Measurements from ENCODE around the gene PPIAL4G.
"Not testable (repeated sequence)": the region's sequence is repeated elsewhere in the genome, so short reads cannot be mapped to it uniquely, and the experiment has no call there.

Gene PPIAL4G

DNA sequence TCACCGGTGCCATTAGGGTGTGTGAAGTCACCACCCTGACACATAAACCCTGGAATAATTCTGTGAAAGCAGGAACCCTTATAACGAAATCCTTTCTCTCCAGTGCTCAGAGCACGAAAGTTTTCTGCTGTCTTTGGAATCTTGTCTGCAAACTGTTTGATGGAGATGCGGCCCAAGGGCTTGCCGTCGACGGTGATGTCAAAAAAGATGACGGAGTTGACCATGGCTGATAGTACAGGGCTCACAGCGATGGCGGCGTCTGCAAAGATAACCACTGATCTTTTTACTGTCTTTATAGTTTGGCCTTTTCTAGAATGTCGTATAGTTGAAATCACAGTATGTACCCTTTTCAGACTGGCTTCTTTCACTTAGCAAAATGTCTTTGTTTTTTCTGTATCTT lies at the start of gene PPIAL4G:
Gene PPIAL4G (minus strand): TSS at position 274 of the 400 bp plus-strand sequence. CDS start 50 bp downstream, at position 224.
- not testable (repeated sequence) for DNase-seq (ENCODE audit: low spot score)

DNA sequence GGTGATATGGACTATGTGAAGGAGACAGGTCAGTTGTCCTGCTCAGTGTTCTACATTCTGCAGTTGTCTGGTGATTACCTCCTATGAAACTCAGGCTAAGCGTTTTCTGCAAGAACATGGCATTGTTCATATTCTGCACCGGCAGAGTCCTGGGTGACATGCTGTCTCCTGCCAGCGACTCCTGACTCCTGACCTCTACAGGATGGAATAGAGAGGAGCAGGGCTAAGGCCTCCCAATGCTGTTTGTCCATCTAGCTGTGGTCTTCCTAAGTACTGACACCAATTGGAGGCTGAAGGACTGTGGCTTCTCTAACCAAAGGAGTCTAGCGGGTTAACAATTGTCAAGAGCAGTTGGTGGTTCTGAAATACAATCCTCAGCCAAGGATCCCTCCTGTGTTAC lies 49.1 kb upstream of the PPIAL4G start:
- not testable (repeated sequence) for DNase-seq (ENCODE audit: low spot score)

DNA sequence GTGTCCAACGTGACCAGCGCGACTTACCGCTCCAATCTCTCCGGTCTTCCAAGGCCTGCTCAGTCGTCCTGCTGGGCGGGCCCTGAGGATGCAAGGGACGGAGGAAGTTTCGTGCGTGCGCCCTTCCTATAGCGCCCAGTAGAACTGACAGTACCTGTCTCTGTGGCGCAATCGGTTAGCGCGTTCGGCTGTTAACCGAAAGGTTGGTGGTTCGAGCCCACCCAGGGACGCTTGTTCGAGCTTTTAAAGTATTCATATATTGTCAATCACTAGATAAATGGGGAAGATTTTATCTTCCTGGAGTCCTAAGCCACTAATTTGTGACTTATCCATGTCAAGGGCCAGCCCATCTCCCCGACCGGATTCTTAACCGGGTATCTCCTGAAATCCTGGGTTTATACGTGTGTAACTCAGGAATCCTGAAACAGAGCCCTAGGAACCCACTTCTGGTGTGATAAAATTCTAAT lies 46.0 kb upstream of the PPIAL4G start:
- not testable (repeated sequence) for DNase-seq (ENCODE audit: low spot score)

DNA sequence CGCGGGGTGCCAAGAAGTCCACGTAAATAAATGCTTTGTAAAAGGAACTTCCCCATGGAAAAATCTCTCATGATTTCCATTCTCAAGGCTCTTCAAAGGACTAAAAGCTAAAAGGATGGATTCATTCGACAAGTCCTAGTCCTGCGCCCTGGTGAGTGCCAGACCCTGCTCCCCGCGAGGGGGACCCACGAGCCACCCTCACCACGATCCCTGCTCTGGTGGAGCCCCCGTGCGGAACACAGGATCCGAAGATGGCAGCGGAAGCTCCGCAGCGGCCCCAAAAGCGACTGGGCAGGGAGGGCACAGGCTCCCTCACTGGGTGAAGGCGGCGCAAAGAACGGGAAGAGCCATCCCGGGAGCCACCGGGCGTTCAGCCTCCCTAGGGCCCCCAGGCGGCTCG lies 45.5 kb upstream of the PPIAL4G start:
- not testable (repeated sequence) for DNase-seq (ENCODE audit: low spot score)

DNA sequence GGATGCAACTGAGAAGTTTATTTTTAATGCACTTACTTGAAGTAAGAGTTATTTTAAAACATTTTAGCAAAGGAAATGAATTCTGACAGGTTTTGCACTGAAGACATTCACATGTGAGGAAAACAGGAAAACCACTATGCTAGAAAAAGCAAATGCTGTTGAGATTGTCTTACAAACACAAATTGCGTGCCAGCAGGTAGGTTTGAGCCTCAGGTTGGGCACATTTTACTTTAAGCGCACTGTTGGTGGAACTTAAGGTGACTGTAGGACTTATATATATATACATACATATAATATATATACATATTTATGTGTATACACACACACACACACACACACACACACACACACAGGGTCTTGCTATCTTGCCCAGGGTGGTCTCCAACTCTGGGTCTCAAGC lies 43.5 kb upstream of the PPIAL4G start:
- DNase-seq (ENCODE audit: low spot score) = not testable (repeated sequence)

DNA sequence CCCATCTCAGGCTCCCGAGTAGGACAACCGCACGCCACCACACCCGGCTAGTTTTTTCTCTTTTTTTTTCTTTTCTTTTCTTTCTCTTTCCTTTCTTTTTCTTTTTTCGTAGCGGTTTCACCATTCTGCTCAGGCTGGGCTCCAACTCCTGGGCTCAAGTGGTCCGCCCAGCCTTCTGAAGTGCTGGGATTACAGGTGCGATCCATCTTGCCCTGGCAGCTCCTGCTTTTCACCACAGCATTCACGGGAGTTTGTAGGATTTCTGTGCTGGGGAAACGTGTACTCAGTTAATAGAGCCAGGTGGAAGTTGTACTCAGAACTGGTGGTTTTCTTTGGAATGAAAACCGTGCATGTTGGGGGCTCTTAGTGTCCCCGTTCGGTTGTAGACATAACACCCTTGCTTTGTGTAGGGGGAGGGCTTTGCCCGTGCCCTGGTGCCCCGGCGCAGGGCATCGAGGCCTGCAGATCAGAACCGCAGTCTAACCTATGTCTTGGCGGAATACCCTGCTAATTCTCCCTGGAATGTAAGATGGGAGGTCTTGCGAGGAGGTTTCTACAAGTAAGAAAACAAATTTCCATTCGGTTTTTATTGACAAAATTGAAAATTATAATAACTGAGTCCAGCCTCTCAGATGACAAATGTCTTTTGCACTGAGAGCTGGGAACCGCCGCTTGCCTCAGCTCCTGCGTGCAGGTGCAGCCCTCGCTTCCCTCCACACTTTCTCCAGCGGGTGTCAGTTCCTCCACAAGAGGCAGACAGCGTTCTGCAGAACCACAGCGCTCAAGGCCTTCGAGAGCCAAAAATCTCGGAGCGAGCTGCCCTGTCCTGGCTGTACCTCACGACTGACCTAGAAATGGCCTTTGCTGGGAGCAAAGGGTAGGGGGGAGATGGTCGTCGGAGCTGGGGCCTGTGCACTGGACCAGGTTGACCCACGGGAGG lies 40.4 kb upstream of the PPIAL4G start:
- DNase-seq (ENCODE audit: low spot score) = not testable (repeated sequence)

DNA sequence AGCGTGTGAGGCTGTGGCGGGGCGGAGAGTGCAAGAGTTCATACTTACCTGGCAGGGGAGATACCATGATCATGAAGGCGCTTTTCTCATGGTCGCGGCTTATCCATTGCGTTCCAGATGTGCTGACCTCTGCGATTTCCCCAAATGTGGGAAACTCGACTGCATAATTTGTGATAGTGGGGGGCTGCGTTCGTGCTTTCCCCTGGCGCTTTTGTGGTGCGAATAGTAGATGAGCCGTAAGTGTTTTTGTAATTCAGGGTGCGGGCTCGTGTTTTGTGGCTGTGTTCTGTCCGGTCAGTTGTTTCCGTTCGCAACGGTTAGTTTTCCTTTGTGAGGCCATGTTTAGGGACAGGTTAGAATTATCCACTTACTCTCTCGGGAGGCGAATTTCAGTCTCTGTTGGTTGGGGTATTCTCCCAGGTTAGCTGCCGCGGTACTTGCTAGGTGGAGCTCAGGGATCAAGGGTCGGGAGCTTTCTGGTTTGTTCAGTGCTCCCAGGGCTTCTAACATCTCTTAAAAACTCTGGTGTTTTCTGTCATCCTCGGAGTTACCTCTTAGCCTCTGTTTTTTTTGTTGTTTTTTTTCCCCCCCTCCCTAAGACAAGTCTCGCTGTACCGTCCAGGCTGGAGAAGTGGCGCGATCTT lies 39.6 kb upstream of the PPIAL4G start:
- peak; percentile 14 for DNase-seq (ENCODE audit: low spot score)

DNA sequence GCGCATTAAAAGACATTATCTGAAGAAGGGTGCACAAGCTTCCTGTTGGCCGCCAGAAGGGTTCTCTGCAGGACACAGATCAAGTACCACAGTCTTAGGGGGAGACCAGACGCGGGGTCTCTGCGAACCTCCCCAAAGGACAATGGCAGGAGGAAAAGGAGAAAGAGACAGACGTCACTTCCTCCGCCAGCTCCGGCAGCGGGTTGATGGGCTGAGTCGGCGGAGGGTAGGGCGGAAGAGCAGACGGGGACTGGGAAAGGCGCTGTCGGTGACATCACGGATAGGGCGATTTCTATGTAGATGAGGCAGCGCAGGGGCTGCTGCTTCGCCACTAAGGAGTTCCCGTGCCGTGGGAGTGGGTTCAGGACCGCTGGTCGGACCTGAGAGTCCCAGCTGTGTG lies 39.0 kb upstream of the PPIAL4G start:
- not testable (repeated sequence) for DNase-seq (ENCODE audit: low spot score)

DNA sequence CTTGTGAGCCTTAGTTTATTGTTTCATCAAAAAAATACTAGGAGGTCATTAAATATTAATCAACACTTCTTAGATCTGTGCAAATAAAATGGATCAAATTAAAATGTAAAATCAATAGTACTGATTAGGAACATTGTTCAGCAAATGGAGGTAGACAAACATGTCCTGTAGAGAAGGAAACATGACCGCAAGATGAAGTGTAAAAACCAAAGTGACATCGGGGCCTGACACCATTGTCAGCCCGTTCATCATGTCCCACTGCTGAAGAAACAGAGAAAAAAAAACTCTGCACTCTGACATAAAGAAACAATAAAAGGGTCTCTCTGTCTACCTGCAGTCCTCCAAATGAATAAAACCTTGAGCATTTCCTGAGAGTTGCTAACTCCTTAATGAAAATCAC lies 31.2 kb upstream of the PPIAL4G start:
- not testable (repeated sequence) for DNase-seq (ENCODE audit: low spot score)

DNA sequence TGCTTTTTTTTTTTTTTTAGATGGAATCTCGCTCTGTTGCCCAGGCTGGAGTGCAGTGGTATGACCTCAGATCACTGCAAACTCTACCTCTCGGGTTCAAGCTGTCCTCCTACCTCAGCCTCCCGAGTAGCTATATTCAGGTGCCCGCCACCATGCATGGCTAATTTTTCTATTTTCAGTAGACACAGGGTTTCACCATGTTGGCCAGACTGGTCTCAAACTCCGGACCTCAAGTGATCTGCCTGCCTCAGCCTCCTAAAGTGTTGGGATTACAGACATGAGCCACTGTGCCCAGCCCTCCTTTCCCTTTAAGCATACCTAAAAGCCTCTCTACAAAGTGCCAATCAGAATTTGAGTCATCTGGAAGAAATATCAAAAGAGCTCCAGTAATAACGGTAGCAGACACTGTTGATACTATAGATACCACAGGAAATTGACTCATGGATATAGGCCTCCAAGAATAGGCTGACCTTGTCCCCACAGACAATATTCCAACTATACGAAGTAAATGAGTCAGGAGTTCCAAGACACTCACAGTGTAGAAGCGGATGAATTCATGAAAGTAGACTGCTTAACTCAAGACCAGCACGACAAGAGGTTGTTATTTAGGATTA lies 29.6 kb upstream of the PPIAL4G start:
- not testable (repeated sequence) for DNase-seq (ENCODE audit: low spot score)

DNA sequence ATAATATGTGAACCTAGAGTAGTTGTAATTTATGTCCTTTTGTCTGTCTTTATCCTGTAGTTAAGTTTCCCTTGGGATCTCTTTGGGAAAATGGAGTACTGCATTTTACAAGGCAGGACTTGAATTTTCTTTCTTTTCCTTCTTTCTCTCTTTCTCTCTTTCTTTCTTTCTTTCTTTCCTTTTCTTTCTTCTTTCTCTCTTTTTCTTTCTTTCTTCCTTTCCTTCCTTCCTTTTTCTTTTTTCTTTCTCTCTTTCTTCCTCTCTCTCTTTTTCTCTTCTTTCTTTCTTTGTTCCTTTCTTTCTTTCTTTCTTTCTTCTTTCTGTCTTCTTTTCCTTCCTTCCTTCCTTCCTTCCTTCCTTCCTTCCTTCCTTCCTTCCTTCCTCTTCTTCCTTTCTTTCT lies 10.8 kb upstream of the PPIAL4G start:
- DNase-seq (ENCODE audit: low spot score) = not testable (repeated sequence)

DNA sequence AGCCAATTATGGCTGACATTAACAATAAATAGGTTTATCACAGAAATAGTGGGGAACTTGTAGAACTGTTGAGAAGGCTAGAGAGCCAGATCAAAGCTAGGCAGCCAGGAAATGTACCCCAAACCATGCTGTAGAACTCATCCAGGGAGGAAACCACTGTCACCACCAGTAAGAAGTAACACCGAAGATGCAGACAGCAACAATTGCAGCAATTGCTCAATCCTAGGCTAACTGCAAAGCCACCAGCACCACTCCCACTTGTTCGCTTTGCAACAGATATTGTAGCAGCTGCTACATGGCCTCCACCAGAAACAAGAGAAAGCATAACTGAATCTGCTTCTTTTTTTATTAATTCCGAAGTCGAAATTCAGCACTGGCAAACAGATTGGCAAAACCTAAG lies 2.0 kb downstream of the PPIAL4G start:
- DNase-seq (ENCODE audit: low spot score) = not testable (repeated sequence)

DNA sequence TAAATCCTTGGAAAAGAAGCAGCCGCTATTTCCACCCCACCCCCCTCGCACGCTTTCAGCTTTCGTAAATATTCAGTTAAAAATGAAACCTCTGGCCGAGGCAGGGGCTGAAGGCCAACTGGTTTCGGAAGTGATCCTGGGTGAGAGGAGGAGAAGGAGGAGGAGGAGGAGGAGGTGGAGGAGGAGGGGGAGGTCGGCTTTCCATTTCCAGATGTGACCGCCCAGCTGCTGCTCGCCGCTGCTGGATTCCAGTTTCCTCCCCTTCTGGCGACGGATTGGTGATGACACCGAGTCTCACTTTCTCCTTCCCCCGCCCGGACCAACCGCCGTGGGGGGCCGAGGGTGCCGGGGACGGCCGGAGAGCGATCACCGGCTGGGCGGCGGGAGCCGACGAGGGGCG lies 23.4 kb downstream of the PPIAL4G start:
- DNase-seq (ENCODE audit: low spot score) = not testable (repeated sequence)

DNA sequence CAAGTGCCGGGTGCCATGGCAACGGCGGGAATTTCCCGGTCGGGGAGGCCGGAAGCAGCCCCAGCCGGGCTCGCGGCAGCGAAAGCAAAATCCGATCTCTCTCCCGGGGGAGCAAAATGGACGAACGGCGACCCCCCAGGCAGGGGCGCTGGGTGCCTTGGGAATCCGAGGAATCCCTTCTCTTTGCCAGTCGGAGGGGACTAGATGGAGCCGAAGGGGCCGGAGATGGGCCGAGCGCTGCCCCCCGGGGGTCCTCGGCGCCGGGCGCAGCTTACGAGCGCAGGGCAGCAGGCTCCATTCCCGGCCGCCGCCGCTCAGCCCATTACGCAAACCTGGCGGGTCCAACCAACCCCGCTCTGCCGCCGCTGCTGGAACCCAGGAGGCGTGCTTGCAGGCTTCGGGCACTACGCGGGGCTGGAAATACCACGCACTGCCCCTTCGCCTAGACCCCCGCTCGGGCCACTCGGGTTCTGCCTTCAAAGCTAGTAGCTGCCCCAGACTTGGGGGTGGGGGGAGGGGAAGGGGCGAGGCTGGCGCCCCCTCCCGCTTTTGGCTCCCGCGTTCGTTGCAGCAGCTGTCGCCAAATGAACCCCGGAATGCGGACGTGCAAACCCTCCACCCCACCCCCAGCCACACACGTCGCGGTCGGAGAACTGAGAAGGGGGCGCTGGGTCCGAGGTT lies 24.1 kb downstream of the PPIAL4G start:
- not testable (repeated sequence) for DNase-seq (ENCODE audit: low spot score)

DNA sequence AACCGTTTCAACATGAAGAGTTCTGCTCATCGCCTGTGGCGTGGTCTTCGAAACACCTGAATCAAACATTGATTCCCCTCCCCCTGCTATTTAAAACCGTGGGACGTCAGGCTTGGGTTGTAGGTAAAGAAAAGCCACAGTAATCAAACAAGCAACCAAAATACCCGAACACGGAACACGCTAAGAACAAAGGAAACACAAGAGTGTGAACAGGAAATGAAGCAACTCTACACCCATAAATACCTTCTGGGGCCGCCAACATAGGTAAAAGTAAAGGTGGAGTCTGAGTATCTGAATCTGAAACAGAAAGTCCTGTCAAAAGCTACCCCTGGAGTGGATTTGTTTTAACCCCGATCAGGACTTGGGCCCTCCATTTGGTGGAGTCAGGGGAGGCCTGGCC lies 24.7 kb downstream of the PPIAL4G start:
- not testable (repeated sequence) for DNase-seq (ENCODE audit: low spot score)

DNA sequence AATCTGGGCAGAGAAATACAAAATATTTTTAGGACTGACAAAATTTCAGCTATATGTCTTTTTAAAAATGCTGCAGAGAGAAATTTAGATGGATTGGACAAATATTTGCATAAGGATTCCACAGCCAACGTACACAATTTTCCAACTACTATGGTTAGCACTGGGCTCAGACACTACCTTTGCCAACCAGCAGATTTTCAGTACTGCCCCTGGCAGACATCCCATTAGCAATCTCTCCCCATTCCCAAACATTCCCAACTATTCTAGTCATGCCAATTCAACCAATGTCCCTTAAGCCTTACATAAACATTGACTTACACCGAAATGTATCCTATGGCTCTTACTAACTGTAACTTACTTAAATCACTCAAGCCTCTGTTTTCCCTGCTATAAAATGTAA lies 30.3 kb downstream of the PPIAL4G start:
- not testable (repeated sequence) for DNase-seq (ENCODE audit: low spot score)

DNA sequence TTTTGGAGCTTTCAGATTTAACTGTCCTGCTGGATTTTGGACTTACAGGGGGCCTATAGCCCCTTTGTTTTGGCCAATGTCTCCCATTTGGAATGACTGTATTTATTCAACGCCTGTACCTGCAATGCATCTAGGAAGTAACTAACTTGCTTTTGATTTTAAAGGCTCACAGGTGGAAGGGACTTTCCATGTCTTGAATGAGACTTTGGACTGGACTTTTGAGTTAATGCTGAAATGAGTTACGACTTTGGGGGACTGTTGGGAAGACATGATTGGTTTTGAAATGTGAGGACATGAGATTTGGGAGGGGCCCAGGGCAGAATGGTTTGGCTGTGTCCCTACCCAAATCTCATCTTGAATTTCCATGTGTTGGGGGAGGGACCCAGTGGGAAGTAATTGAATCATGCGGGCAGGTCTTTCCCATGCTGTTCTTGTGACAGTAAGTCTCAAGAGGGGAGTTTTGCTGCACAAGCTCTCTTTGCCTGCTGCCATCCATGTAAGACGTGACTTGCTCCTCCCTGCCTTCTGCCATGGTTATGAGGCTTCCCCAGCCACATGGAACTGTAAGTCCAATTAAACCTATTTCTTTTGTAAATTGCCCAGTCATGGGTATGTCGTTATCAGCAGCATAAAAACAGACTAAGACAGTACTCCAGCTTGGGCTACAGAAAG lies 43.3 kb downstream of the PPIAL4G start:
- DNase-seq (ENCODE audit: low spot score) = not testable (repeated sequence)

DNA sequence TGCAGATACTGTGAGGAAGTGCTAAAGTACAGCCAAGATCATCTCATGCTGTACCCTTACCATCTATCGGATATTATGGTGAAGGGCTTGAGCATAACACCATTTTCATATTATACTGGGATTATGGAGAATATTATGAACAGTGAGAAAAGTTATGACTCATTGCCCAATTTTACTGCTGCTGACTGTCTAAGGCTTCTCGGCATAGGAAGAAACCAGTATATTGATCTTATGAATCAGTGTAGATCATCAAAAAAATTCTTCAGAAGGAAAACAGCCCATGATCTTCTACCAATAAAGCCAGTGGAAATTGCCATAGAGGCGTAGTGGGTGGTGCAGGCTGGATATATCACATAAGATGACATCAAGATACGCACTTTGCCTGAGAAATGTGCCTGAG lies 47.7 kb downstream of the PPIAL4G start:
- no peak for DNase-seq (ENCODE audit: low spot score)

DNA sequence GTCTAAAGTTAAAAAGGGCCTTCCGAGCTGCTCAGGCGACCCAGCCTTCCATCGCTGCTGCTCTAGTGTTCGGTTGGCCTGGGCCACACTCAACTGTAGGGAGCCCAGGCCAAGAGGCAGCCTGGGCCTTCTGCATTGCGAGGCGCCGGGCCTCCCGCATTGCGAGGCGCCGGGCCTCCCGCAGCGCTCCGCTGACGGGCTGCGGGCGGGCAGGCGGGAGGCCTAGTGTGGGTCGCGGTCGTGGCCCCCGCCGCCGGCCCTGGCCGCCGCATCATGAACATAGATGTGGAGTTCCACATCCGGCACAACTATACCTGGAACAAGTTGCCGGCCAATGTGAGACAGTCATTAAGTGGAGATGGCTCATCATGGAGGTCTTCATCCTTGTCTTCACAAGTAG lies 48.3 kb downstream of the PPIAL4G start:
- peak; percentile 14 for DNase-seq (ENCODE audit: low spot score)

DNA sequence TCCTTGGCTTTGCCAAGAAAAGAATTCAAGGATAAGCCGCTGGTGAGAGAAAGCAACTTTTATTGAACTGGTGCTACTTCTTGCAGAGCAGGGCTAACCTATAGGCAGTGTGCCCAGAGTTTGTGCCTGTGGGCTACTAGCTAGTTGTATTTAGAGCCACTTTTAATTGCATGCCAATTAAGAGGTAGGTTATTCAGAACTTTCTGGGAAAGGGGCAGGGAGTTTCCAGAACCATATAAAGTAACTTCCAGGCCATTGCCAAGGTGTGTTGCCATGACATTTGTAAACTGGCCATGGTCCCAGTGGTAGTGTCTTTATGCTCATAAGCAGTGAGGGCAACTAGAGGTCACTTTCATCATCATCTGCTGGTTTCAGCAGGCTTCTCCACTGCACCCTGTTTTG lies 50.2 kb downstream of the PPIAL4G start:
- not testable (repeated sequence) for DNase-seq (ENCODE audit: low spot score)
